AG04449 (cell line): ENCODE data around the gene CDYL2.
A peak's percentile ranks its signal among the peaks of the same experiment; 100 is the strongest.

ENCODE experiments used
- CTCF ChIA-PET: fragments of 350-600 bp; formaldehyde crosslinking; extraction: SDS; loops from one replicate; lab custom pipeline; 2021; ENCODE audit warnings: antibody characterized with exemption; lab: Yijun Ruan, JAX
- POLR2A ChIA-PET: fragments of 400-600, 350-600 bp; formaldehyde crosslinking; extraction: SDS; loops from one replicate; lab custom pipeline; 2020; ENCODE audit warnings: antibody characterized with exemption, inconsistent platforms; lab: Yijun Ruan, JAX
- DNase-seq: peaks from one replicate; pipeline ENCODE4 v3.0.0-alpha.2; 2010; ENCODE audit warnings: low read depth, low spot score
- H3K4me3 ChIP-seq: 2 replicates; pipeline ENCODE4 v1.5.1; 2011; ENCODE audit warnings: low read depth, mild to moderate bottlenecking, control low read depth, low read length
- CTCF ChIP-seq: IDR thresholded peaks from one replicate; pipeline ENCODE4 v1.5.1; 2011; ENCODE audit warnings: mild to moderate bottlenecking, moderate library complexity, low read length, control low read depth, inconsistent platforms; ENCODE audit not compliant: insufficient read depth; ENCODE audit errors: missing control alignments

CDYL2 gene

GRCh38 chr16:80614908-80615671 lies 189.3 kb downstream of the CDYL2 start:
- peak; percentile 26 for TF ChIP-seq CTCF
- no peak overlapping the region for H3K4me3 ChIP-seq
- DNase-seq = peak; percentile 71
- ChIA-PET CTCF (interaction anchor here (1.0 to 2.2 kb wide), 3 partner anchors 15 to 89 kb away, joined by 3 to 6 read pairs (median 4); no protein-coding TSS in a partner anchor), POLR2A (interaction anchor here (0.7 kb wide), 1 partner anchor 1116 kb away, joined by 5 read pairs; no protein-coding TSS in a partner anchor)

- ChIA-PET CTCF (interaction anchor here (1.0 to 2.2 kb wide), 2 partner anchors 10 to 86 kb away, joined by 4 to 6 read pairs; no protein-coding TSS in a partner anchor), POLR2A (no interaction called here)
- TF ChIP-seq CTCF = no peak
- no peak for DNase-seq
- H3K4me3 ChIP-seq = no peak overlapping the region
These were observed 191.9 kb downstream of the CDYL2 start for GRCh38 chr16:80612461-80613017.

GRCh38 chr16:80611930-80612327 lies 192.5 kb downstream of the CDYL2 start:
- no peak for TF ChIP-seq CTCF
- CTCF ChIA-PET = no interaction called here
- DNase-seq = no peak
- POLR2A ChIA-PET = no interaction called here
- H3K4me3 ChIP-seq = no peak overlapping the region

GRCh38 chr16:80611171-80611929 lies 193.0 kb downstream of the CDYL2 start:
- POLR2A ChIA-PET = no interaction called here
- CTCF ChIA-PET = no interaction called here
- TF ChIP-seq CTCF = no peak
- H3K4me3 ChIP-seq = no peak overlapping the region
- no peak for DNase-seq

GRCh38 chr16:80610481-80611156 lies 193.8 kb downstream of the CDYL2 start:
- no peak for DNase-seq
- CTCF ChIA-PET = no interaction called here
- no peak for TF ChIP-seq CTCF
- POLR2A ChIA-PET = no interaction called here
- no peak overlapping the region for H3K4me3 ChIP-seq

- CTCF ChIA-PET = no interaction called here
- H3K4me3 ChIP-seq = no peak overlapping the region
- DNase-seq = no peak
- no peak for TF ChIP-seq CTCF
- POLR2A ChIA-PET = no interaction called here
These were observed 195.5 kb downstream of the CDYL2 start for GRCh38 chr16:80608946-80609345.
